HepG2 (cell line): ENCODE results near the gene TBL2. TPM values are rescaled to one million over a fixed set of nuclear protein-coding genes. Genes with fewer than 3 reads are reported as not detected.
A peak's percentile ranks its signal among the peaks of the same experiment; 100 is the strongest.

Experiments
- AKAP8 ChIP-seq: sonication (generic); formaldehyde crosslinking; IDR thresholded peaks from 2 replicates; pipeline ENCODE4 v1.5.1; 2020; ENCODE audit warnings: mild to moderate bottlenecking, missing genetic modification reagents
- FOXC1 ChIP-seq: sonication (generic); formaldehyde crosslinking; IDR thresholded peaks from 2 replicates; pipeline ENCODE4 v1.8.0; 2022; ENCODE audit warnings: mild to moderate bottlenecking, missing genetic modification reagents, borderline replicate concordance
- HNRNPH1 ChIP-seq: fragments of 200-400 bp; formaldehyde crosslinking; optimal IDR thresholded peaks from 2 replicates; pipeline ENCODE3; 2017; ENCODE audit warnings: mild to moderate bottlenecking, low read depth, low read length
- IKZF1 ChIP-seq: fragments of 450-650 bp; IDR thresholded peaks from 2 replicates; pipeline ENCODE4 v1.7.1; 2016
- IRF2 ChIP-seq: IDR thresholded peaks from 2 replicates; pipeline ENCODE4 v1.6.1; 2018; ENCODE audit warnings: missing genetic modification reagents, missing compliant biosample characterization
- KAT2B ChIP-seq: fragments of 150-350 bp; IDR thresholded peaks from 2 replicates; pipeline ENCODE4 v1.6.1; 2014; ENCODE audit warnings: low read depth, low read length, borderline replicate concordance
- LCORL ChIP-seq, 2 experiments: fragments of 450-650 bp in 1 of 2; sonication (generic) in 1 of 2; formaldehyde crosslinking in 1 of 2; IDR thresholded peaks; 2 replicates each; pipeline versions ENCODE4 v1.5.0 to v1.6.1; 2017 to 2020; ENCODE audit warnings: antibody characterized with exemption in 1 of 2, missing genetic modification reagents in 1 of 2
- MAFK ChIP-seq, 2 experiments: IDR thresholded peaks in 1 of 2; conservative IDR thresholded peaks in 1 of 2; 2 replicates each; pipeline ENCODE4 v1.6.1; 2011; ENCODE audit warnings: improper control_type of control experiment in 2 of 2, low read length in 2 of 2
- POLR2AphosphoS5 ChIP-seq: IDR thresholded peaks from 2 replicates; pipeline ENCODE4 v1.6.1; 2012; ENCODE audit warnings: low read depth, low read length
- SSRP1 ChIP-seq: IDR thresholded peaks from 2 replicates; pipeline ENCODE4 v1.6.1; 2016; ENCODE audit warnings: control low read depth
- TCF7L2 ChIP-seq: IDR thresholded peaks from 2 replicates; pipeline ENCODE4 v1.6.1; 2011; ENCODE audit warnings: mild to moderate bottlenecking, low read depth, low read length, moderate library complexity
- TOE1 ChIP-seq: sonication (generic); formaldehyde crosslinking; IDR thresholded peaks from 2 replicates; pipeline ENCODE4 v1.4.0; 2020; ENCODE audit warnings: mild to moderate bottlenecking, missing genetic modification reagents
- TP53 ChIP-seq: sonication (generic); formaldehyde crosslinking; conservative IDR thresholded peaks from 2 replicates; pipeline ENCODE4 v1.4.0; 2020; ENCODE audit warnings: missing genetic modification reagents
- U2AF2 ChIP-seq: fragments of 200-400 bp; formaldehyde crosslinking; IDR thresholded peaks from 2 replicates; pipeline ENCODE4 v1.6.1; 2017; ENCODE audit warnings: low read depth, mild to moderate bottlenecking, low read length
- WIZ ChIP-seq: sonication (generic); formaldehyde crosslinking; IDR thresholded peaks from 2 replicates; pipeline ENCODE4 v1.5.1; 2020; ENCODE audit warnings: mild to moderate bottlenecking, missing genetic modification reagents
- ZNF83 ChIP-seq: sonication (generic); formaldehyde crosslinking; IDR thresholded peaks from 2 replicates; pipeline ENCODE4 v1.4.0; 2020; ENCODE audit warnings: missing genetic modification reagents, mild to moderate bottlenecking, borderline replicate concordance
- polyA plus RNA-seq, 8 experiments: library from polyadenylated mRNA; depleted of rRNA in 3 of 8; stranded (reverse) in 7 of 8; unstranded in 1 of 8; fragments of >200 nt; fragmentation: Illumina TruSeq in 4 of 8; extraction: Trizol in 4 of 8; gene quantifications; 2 replicates each; pipeline versions ENCODE4 v1.2.1 to v1.2.3, GENCODE V29; 2011 to 2016; ENCODE audit warnings: low read depth in 4 of 8, missing spikeins in 1 of 8, mixed read lengths in 1 of 8; ENCODE audit not compliant: insufficient read depth in 1 of 8
- total RNA-seq, 5 experiments: library from RNA; depleted of rRNA; stranded (reverse); fragments of >200 nt; fragmentation: Illumina TruSeq; extraction: Trizol; gene quantifications; 2 replicates each; pipeline ENCODE4 v1.2.3, GENCODE V29; 2016; ENCODE audit warnings: low read depth in 1 of 5
- TF ChIP-seq, protein P1 (sequence below): sonication (generic); formaldehyde crosslinking; IDR thresholded peaks from 2 replicates; pipeline ENCODE4 v1.4.0; 2020; ENCODE audit warnings: missing genetic modification reagents, borderline replicate concordance
- TF ChIP-seq, protein P2 (sequence below): sonication (generic); formaldehyde crosslinking; conservative IDR thresholded peaks from 2 replicates; pipeline ENCODE4 v1.8.0; 2022; ENCODE audit warnings: mild to moderate bottlenecking, moderate library complexity, missing genetic modification reagents
- TF ChIP-seq, protein P3 (sequence below): sonication (generic); formaldehyde crosslinking; IDR thresholded peaks from 2 replicates; pipeline ENCODE4 v1.4.0; 2020; ENCODE audit warnings: low read depth, mild to moderate bottlenecking, missing genetic modification reagents
- TF ChIP-seq, protein P4 (sequence below): conservative IDR thresholded peaks from 2 replicates; pipeline ENCODE4 v1.6.1; 2018; ENCODE audit warnings: missing genetic modification reagents
- TF ChIP-seq, protein P5 (sequence below): sonication (generic); formaldehyde crosslinking; IDR thresholded peaks from 2 replicates; pipeline ENCODE4 v1.5.0; 2020; ENCODE audit warnings: mild to moderate bottlenecking, missing genetic modification reagents

TBL2 gene
- total and polyA plus RNA-seq, 2 of the 13 experiments (the other 11 are each of a cell fraction or from before 2014, with no cell fraction given), result 43.4 to 47.2 TPM

DNA sequence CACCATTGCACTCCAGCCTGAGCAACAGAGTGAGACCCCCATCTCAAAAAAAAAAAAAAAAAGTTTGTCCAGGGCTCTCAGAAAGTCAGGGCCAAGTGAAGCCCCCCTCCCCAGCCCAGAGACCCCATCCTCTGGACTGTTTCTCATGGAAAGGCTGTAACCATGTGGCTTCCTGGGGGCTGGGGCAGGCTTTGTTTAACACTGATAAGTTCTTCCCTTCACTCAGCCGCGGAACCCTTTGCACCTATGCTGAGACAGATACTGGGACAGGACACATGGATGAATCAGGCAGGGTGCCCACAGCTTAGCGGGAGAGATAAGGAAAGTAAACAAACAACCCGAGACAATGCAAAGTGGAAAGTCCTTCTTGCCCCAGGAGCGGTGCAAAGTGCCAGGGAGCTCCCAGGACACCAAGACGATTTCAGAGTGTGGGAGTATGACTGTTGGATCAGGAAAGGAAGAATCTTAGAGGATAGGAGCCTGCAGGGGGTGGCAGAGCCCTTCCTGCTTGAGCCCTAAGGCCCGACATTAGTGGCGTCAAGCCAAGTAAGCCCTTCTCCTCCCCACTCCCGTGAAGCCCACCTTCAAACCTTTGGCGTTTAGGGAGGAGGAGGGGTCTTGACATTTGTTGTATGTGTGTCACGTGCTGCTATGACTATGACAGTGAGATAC is 34.4 kb upstream of the TBL2 start (continued):
- TF ChIP-seq TP53, result no peak
- TF ChIP-seq, protein P1, sequence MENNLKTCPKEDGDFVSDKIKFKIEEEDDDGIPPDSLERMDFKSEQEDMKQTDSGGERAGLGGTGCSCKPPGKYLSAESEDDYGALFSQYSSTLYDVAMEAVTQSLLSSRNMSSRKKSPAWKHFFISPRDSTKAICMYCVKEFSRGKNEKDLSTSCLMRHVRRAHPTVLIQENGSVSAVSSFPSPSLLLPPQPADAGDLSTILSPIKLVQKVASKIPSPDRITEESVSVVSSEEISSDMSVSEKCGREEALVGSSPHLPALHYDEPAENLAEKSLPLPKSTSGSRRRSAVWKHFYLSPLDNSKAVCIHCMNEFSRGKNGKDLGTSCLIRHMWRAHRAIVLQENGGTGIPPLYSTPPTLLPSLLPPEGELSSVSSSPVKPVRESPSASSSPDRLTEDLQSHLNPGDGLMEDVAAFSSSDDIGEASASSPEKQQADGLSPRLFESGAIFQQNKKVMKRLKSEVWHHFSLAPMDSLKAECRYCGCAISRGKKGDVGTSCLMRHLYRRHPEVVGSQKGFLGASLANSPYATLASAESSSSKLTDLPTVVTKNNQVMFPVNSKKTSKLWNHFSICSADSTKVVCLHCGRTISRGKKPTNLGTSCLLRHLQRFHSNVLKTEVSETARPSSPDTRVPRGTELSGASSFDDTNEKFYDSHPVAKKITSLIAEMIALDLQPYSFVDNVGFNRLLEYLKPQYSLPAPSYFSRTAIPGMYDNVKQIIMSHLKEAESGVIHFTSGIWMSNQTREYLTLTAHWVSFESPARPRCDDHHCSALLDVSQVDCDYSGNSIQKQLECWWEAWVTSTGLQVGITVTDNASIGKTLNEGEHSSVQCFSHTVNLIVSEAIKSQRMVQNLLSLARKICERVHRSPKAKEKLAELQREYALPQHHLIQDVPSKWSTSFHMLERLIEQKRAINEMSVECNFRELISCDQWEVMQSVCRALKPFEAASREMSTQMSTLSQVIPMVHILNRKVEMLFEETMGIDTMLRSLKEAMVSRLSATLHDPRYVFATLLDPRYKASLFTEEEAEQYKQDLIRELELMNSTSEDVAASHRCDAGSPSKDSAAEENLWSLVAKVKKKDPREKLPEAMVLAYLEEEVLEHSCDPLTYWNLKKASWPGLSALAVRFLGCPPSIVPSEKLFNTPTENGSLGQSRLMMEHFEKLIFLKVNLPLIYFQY (CRISPR knock-in tag), result peak; percentile 74; the same call in 1 of the 2 replicates
- TF ChIP-seq IKZF1, result no peak
- TF ChIP-seq ZNF83 (CRISPR knock-in tag), result no peak; the same call in 1 of the 2 replicates
- peak; percentile 77; the same call in 1 of the 2 replicates for TF ChIP-seq SSRP1 (CRISPR knock-in tag)
- TF ChIP-seq U2AF2, result no peak
- TF ChIP-seq MAFK (conservative IDR thresholded peaks at IDR 0.05 in 1 of 2, IDR thresholded peaks at IDR 0.05 in 1 of 2; ENCODE audit: low read length in 2 of 2), result no peak
- TF ChIP-seq TCF7L2, result no peak
- TF ChIP-seq WIZ (CRISPR knock-in tag), result 0 out of 2 replicates have a peak, but pooled peaks have one; percentile 33
- no peak for TF ChIP-seq KAT2B
- no peak for TF ChIP-seq HNRNPH1
- no peak for TF ChIP-seq FOXC1 (CRISPR knock-in tag)
- TF ChIP-seq POLR2AphosphoS5, result peak; percentile 55; the same call in 1 of the 2 replicates
- TF ChIP-seq, protein P2, sequence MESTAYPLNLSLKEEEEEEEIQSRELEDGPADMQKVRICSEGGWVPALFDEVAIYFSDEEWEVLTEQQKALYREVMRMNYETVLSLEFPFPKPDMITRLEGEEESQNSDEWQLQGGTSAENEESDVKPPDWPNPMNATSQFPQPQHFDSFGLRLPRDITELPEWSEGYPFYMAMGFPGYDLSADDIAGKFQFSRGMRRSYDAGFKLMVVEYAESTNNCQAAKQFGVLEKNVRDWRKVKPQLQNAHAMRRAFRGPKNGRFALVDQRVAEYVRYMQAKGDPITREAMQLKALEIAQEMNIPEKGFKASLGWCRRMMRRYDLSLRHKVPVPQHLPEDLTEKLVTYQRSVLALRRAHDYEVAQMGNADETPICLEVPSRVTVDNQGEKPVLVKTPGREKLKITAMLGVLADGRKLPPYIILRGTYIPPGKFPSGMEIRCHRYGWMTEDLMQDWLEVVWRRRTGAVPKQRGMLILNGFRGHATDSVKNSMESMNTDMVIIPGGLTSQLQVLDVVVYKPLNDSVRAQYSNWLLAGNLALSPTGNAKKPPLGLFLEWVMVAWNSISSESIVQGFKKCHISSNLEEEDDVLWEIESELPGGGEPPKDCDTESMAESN (CRISPR knock-in tag), result peak; percentile 94
- TF ChIP-seq, protein P3, sequence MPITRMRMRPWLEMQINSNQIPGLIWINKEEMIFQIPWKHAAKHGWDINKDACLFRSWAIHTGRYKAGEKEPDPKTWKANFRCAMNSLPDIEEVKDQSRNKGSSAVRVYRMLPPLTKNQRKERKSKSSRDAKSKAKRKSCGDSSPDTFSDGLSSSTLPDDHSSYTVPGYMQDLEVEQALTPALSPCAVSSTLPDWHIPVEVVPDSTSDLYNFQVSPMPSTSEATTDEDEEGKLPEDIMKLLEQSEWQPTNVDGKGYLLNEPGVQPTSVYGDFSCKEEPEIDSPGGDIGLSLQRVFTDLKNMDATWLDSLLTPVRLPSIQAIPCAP, result no peak
- no peak for TF ChIP-seq LCORL (IDR thresholded peaks at IDR 0.05)
- peak; percentile 98 for TF ChIP-seq LCORL (CRISPR knock-in tag; IDR thresholded peaks at IDR 0.05)
- TF ChIP-seq, protein P4, sequence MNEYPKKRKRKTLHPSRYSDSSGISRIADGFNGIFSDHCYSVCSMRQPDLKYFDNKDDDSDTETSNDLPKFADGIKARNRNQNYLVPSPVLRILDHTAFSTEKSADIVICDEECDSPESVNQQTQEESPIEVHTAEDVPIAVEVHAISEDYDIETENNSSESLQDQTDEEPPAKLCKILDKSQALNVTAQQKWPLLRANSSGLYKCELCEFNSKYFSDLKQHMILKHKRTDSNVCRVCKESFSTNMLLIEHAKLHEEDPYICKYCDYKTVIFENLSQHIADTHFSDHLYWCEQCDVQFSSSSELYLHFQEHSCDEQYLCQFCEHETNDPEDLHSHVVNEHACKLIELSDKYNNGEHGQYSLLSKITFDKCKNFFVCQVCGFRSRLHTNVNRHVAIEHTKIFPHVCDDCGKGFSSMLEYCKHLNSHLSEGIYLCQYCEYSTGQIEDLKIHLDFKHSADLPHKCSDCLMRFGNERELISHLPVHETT (CRISPR knock-in tag), result peak; percentile 47; the same call in 1 of the 2 replicates
- TF ChIP-seq TOE1 (CRISPR knock-in tag), result no peak
- no peak for TF ChIP-seq AKAP8 (CRISPR knock-in tag)
- peak; percentile 87 for TF ChIP-seq IRF2 (CRISPR knock-in tag)
- TF ChIP-seq, protein P5, sequence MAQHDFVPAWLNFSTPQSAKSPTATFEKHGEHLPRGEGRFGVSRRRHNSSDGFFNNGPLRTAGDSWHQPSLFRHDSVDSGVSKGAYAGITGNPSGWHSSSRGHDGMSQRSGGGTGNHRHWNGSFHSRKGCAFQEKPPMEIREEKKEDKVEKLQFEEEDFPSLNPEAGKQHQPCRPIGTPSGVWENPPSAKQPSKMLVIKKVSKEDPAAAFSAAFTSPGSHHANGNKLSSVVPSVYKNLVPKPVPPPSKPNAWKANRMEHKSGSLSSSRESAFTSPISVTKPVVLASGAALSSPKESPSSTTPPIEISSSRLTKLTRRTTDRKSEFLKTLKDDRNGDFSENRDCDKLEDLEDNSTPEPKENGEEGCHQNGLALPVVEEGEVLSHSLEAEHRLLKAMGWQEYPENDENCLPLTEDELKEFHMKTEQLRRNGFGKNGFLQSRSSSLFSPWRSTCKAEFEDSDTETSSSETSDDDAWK (CRISPR knock-in tag), result no peak
